WTC11 (cell line): ENCODE results near the gene SBNO1. TPM values are rescaled to one million over a fixed set of nuclear protein-coding genes. Genes with fewer than 3 reads are reported as not detected.
A peak's percentile ranks its signal among the peaks of the same experiment; 100 is the strongest.

Experiments
- ATAC-seq: fragments of 200-7000 bp; cut with Tn5 transposase; 2 replicates; pipeline ENCODE4 v1.10.0; 2021; ENCODE audit warnings: mild to moderate bottlenecking, moderate library complexity
- CTCF ChIA-PET: fragments of 300-600 bp; sonication (Branson Sonifier 250); formaldehyde crosslinking; loops from one replicate; lab custom pipeline; 2021; ENCODE audit warnings: antibody characterized with exemption; lab: Charles Lee
- POLR2A ChIA-PET: fragments of 350-600 bp; sonication (Branson Sonifier 250); formaldehyde crosslinking; loops from one replicate; lab custom pipeline; 2021; ENCODE audit warnings: antibody characterized with exemption; lab: Charles Lee
- DNase-seq: peaks from one replicate; pipeline ENCODE4 v3.0.0; 2021; ENCODE audit warnings: low spot score
- H3K27ac Mint-ChIP-seq: 2 replicates; pipeline ENCODE4 v1.8.0; 2021; ENCODE audit warnings: mixed read lengths
- H3K27me3 Mint-ChIP-seq: 2 replicates; pipeline ENCODE4 v1.8.0; 2021; ENCODE audit warnings: low read depth, mild to moderate bottlenecking, moderate library complexity, mixed read lengths
- H3K36me3 Mint-ChIP-seq: 2 replicates; pipeline ENCODE4 v1.8.0; 2021; ENCODE audit warnings: mixed read lengths
- H3K4me1 Mint-ChIP-seq: 2 replicates; pipeline ENCODE4 v1.8.0; 2022; ENCODE audit warnings: mixed read lengths
- H3K4me3 Mint-ChIP-seq: 2 replicates; pipeline ENCODE4 v1.8.0; 2021; ENCODE audit warnings: mild to moderate bottlenecking, moderate library complexity, mixed read lengths
- H3K9me3 Mint-ChIP-seq: 2 replicates; pipeline ENCODE4 v1.8.0; 2021; ENCODE audit warnings: mixed read lengths
- ATF1 ChIP-seq: sonication (generic); formaldehyde crosslinking; IDR thresholded peaks from 2 replicates; pipeline ENCODE4 v1.8.1; 2023; ENCODE audit warnings: mild to moderate bottlenecking, moderate library complexity, missing genetic modification reagents
- CBFB ChIP-seq: sonication (generic); formaldehyde crosslinking; IDR thresholded peaks from 2 replicates; pipeline ENCODE4 v1.8.1; 2022; ENCODE audit warnings: mild to moderate bottlenecking, low read depth, missing genetic modification reagents
- FOXJ3 ChIP-seq: sonication (generic); formaldehyde crosslinking; IDR thresholded peaks from 2 replicates; pipeline ENCODE4 v1.9.0; 2021; ENCODE audit warnings: missing genetic modification reagents, mild to moderate bottlenecking, borderline replicate concordance
- FOXP1 ChIP-seq: sonication (generic); formaldehyde crosslinking; IDR thresholded peaks from 2 replicates; pipeline ENCODE4 v1.8.0; 2022; ENCODE audit warnings: missing genetic modification reagents, mild to moderate bottlenecking, moderate library complexity, borderline replicate concordance
- JAZF1 ChIP-seq: fragments of 250-450 bp; sonication (Bioruptor Pico); IDR thresholded peaks from 2 replicates; pipeline ENCODE4 v1.9.0; 2021; ENCODE audit warnings: moderate library complexity, mild to moderate bottlenecking, inconsistent platforms
- MXD4 ChIP-seq: fragments of 250-450 bp; sonication (Bioruptor Pico); IDR thresholded peaks from 2 replicates; pipeline ENCODE4 v1.8.0; 2021; ENCODE audit warnings: mild to moderate bottlenecking, moderate library complexity, borderline replicate concordance
- MYBL2 ChIP-seq: sonication (generic); formaldehyde crosslinking; IDR thresholded peaks from 2 replicates; pipeline ENCODE4 v1.8.1; 2023; ENCODE audit warnings: mild to moderate bottlenecking, moderate library complexity, missing genetic modification reagents
- NFE2L1 ChIP-seq: sonication (generic); formaldehyde crosslinking; IDR thresholded peaks from 2 replicates; pipeline ENCODE4 v1.8.1; 2023; ENCODE audit warnings: missing genetic modification reagents
- NFYB ChIP-seq: sonication (generic); formaldehyde crosslinking; conservative IDR thresholded peaks from 2 replicates; pipeline ENCODE4 v1.8.0; 2022; ENCODE audit warnings: low read depth, missing genetic modification reagents
- NR2C2 ChIP-seq: sonication (generic); formaldehyde crosslinking; IDR thresholded peaks from 2 replicates; pipeline ENCODE4 v1.8.0; 2022; ENCODE audit warnings: mild to moderate bottlenecking, missing genetic modification reagents
- RELA ChIP-seq: sonication (generic); formaldehyde crosslinking; IDR thresholded peaks from 2 replicates; pipeline ENCODE4 v1.8.1; 2022; ENCODE audit warnings: missing genetic modification reagents, mild to moderate bottlenecking, borderline replicate concordance
- RORB ChIP-seq: fragments of 250-450 bp; sonication (Bioruptor Pico); IDR thresholded peaks from 2 replicates; pipeline ENCODE4 v1.9.0; 2021; ENCODE audit warnings: mild to moderate bottlenecking
- SMAD3 ChIP-seq: sonication (generic); formaldehyde crosslinking; IDR thresholded peaks from 2 replicates; pipeline ENCODE4 v1.8.0; 2022; ENCODE audit warnings: missing genetic modification reagents, mild to moderate bottlenecking, borderline replicate concordance
- SOX15 ChIP-seq: fragments of 250-450 bp; sonication (Bioruptor Pico); IDR thresholded peaks from 2 replicates; pipeline ENCODE4 v1.9.0; 2021; ENCODE audit warnings: mild to moderate bottlenecking
- TEAD4 ChIP-seq: sonication (generic); formaldehyde crosslinking; IDR thresholded peaks from 2 replicates; pipeline ENCODE4 v1.8.0; 2022; ENCODE audit warnings: mild to moderate bottlenecking, missing genetic modification reagents
- ZNF232 ChIP-seq: sonication (generic); formaldehyde crosslinking; IDR thresholded peaks from 2 replicates; pipeline ENCODE4 v1.8.0; 2022; ENCODE audit warnings: mild to moderate bottlenecking, missing genetic modification reagents
- total RNA-seq: library from RNA; stranded (reverse); gene quantifications from 3 replicates; pipeline ENCODE4 v1.2.3, GENCODE V29; 2021
- TF ChIP-seq, protein P1 (sequence below): fragments of 200-600 bp; IDR thresholded peaks from 2 replicates; pipeline ENCODE4 v1.8.0; 2022; ENCODE audit warnings: antibody characterized with exemption
- TF ChIP-seq, protein P2 (sequence below): sonication (generic); formaldehyde crosslinking; IDR thresholded peaks from 2 replicates; pipeline ENCODE4 v1.8.1; 2023; ENCODE audit warnings: mild to moderate bottlenecking, missing genetic modification reagents, moderate library complexity
- TF ChIP-seq, protein P3 (sequence below): fragments of 250-450 bp; sonication (Bioruptor Pico); IDR thresholded peaks from 2 replicates; pipeline ENCODE4 v1.9.0; 2021; ENCODE audit warnings: mild to moderate bottlenecking
- TF ChIP-seq, protein P4 (sequence below): sonication (generic); formaldehyde crosslinking; IDR thresholded peaks from 2 replicates; pipeline ENCODE4 v1.8.0; 2023; ENCODE audit warnings: missing genetic modification reagents, mild to moderate bottlenecking, borderline replicate concordance
- TF ChIP-seq, protein P5 (sequence below): sonication (generic); formaldehyde crosslinking; IDR thresholded peaks from 2 replicates; pipeline ENCODE4 v1.8.0; 2022; ENCODE audit warnings: mild to moderate bottlenecking, missing genetic modification reagents
- TF ChIP-seq, protein P6 (sequence below): sonication (generic); formaldehyde crosslinking; IDR thresholded peaks from 2 replicates; pipeline ENCODE4 v1.8.1; 2023; ENCODE audit warnings: mild to moderate bottlenecking, missing genetic modification reagents, borderline replicate concordance

The SBNO1 gene
- total RNA-seq, 1 experiment from 2014 or later, result 52.2 TPM

DNA sequence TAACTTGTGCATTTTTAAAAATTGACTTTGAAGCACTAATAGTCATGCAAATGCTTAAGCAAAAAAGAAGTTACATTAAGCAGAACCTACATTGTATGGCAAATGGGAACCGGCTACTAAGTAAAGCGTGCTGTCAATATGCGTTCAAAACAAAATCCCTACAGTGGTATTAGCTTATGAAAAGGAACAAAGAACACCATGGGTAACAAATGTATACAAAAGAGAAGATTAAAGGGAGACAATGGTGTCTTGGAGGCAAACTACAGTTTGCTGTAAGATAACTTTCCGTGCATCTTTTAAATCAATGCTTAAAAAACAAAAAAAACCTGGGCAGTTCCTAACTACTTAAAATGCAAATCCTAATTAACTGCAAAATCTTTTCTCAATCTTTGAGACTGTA, 103.5 kb downstream of the SBNO1 start:
- no peak for DNase-seq
- POLR2A ChIA-PET, result no interaction called here
- no peak for TF ChIP-seq NFE2L1 (CRISPR knock-in tag)
- no peak for TF ChIP-seq SOX15 (CRISPR knock-in tag)
- no peak for TF ChIP-seq NR2C2 (CRISPR knock-in tag)
- TF ChIP-seq ATF1 (CRISPR knock-in tag), result no peak
- TF ChIP-seq RELA (CRISPR knock-in tag), result no peak
- no peak for TF ChIP-seq CBFB
- TF ChIP-seq JAZF1 (CRISPR knock-in tag), result no peak
- TF ChIP-seq, all 79 proteins: peak for 0
- no peak for ATAC-seq
- Mint-ChIP-seq H3K27me3 (no peaks in the 10 kb centered on the region), H3K4me1 (peaks cover 16% of the 10 kb centered on the region), H3K9me3 (no peaks in the 10 kb centered on the region), H3K36me3 (peaks cover 64% of the 10 kb centered on the region), H3K27ac (0 out of 2 replicates have a peak overlapping the region, but pooled peaks have one; percentile 20), H3K4me3 (no peak overlapping the region)
- CTCF ChIA-PET, result interaction anchor here (1.0 to 1.3 kb wide), 2 partner anchors 9 kb away, joined by 3 read pairs; no protein-coding TSS in a partner anchor

DNA sequence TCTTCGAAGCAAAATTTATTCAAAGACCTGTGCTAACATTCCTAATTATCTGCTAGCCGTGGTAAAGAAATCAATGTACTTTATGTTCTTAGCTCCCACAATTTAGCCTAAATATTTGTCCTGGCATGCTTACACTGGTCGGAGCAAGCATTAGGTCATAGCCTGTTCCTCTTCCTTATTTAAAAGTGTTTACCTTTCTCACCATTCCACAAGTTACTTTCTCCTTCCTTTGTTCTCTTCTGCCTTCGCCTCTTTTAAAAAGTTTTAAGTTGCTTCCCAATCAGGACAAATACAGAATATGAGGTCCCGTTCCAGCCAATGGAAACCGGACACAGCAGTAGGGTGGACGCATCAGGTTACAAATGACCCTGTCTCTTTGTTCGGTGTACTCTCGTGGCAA, 104.6 kb downstream of the SBNO1 start:
- H3K9me3 Mint-ChIP-seq, result no peaks in the 10 kb centered on the region
- H3K4me3 Mint-ChIP-seq, result no peak overlapping the region
- POLR2A ChIA-PET, result no interaction called here
- CTCF ChIA-PET, result no interaction called here
- H3K4me1 Mint-ChIP-seq, result peaks cover 16% of the 10 kb centered on the region
- ATAC-seq (no peak), DNase-seq (no peak)
- no peaks in the 10 kb centered on the region for H3K27me3 Mint-ChIP-seq
- peak overlapping the region; percentile 65; the same call in 1 of the 2 replicates for H3K27ac Mint-ChIP-seq
- H3K36me3 Mint-ChIP-seq, result peaks cover 69% of the 10 kb centered on the region
- TF ChIP-seq, protein P1, sequence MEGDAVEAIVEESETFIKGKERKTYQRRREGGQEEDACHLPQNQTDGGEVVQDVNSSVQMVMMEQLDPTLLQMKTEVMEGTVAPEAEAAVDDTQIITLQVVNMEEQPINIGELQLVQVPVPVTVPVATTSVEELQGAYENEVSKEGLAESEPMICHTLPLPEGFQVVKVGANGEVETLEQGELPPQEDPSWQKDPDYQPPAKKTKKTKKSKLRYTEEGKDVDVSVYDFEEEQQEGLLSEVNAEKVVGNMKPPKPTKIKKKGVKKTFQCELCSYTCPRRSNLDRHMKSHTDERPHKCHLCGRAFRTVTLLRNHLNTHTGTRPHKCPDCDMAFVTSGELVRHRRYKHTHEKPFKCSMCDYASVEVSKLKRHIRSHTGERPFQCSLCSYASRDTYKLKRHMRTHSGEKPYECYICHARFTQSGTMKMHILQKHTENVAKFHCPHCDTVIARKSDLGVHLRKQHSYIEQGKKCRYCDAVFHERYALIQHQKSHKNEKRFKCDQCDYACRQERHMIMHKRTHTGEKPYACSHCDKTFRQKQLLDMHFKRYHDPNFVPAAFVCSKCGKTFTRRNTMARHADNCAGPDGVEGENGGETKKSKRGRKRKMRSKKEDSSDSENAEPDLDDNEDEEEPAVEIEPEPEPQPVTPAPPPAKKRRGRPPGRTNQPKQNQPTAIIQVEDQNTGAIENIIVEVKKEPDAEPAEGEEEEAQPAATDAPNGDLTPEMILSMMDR, result no peak
- TF ChIP-seq NR2C2 (CRISPR knock-in tag), result no peak
- TF ChIP-seq, protein P2, sequence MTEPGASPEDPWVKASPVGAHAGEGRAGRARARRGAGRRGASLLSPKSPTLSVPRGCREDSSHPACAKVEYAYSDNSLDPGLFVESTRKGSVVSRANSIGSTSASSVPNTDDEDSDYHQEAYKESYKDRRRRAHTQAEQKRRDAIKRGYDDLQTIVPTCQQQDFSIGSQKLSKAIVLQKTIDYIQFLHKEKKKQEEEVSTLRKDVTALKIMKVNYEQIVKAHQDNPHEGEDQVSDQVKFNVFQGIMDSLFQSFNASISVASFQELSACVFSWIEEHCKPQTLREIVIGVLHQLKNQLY (CRISPR knock-in tag), result no peak
- TF ChIP-seq, protein P3, sequence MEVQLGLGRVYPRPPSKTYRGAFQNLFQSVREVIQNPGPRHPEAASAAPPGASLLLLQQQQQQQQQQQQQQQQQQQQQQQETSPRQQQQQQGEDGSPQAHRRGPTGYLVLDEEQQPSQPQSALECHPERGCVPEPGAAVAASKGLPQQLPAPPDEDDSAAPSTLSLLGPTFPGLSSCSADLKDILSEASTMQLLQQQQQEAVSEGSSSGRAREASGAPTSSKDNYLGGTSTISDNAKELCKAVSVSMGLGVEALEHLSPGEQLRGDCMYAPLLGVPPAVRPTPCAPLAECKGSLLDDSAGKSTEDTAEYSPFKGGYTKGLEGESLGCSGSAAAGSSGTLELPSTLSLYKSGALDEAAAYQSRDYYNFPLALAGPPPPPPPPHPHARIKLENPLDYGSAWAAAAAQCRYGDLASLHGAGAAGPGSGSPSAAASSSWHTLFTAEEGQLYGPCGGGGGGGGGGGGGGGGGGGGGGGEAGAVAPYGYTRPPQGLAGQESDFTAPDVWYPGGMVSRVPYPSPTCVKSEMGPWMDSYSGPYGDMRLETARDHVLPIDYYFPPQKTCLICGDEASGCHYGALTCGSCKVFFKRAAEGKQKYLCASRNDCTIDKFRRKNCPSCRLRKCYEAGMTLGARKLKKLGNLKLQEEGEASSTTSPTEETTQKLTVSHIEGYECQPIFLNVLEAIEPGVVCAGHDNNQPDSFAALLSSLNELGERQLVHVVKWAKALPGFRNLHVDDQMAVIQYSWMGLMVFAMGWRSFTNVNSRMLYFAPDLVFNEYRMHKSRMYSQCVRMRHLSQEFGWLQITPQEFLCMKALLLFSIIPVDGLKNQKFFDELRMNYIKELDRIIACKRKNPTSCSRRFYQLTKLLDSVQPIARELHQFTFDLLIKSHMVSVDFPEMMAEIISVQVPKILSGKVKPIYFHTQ (CRISPR knock-in tag), result no peak
- no peak for TF ChIP-seq FOXP1 (CRISPR knock-in tag)
- TF ChIP-seq NFYB (CRISPR knock-in tag), result no peak
- TF ChIP-seq TEAD4 (CRISPR knock-in tag), result no peak
- no peak for TF ChIP-seq MYBL2
- TF ChIP-seq FOXJ3 (CRISPR knock-in tag), result no peak
- no peak for TF ChIP-seq MXD4 (CRISPR knock-in tag)
- no peak for TF ChIP-seq SMAD3 (CRISPR knock-in tag)
- no peak for TF ChIP-seq RORB (CRISPR knock-in tag)
- TF ChIP-seq, protein P4, sequence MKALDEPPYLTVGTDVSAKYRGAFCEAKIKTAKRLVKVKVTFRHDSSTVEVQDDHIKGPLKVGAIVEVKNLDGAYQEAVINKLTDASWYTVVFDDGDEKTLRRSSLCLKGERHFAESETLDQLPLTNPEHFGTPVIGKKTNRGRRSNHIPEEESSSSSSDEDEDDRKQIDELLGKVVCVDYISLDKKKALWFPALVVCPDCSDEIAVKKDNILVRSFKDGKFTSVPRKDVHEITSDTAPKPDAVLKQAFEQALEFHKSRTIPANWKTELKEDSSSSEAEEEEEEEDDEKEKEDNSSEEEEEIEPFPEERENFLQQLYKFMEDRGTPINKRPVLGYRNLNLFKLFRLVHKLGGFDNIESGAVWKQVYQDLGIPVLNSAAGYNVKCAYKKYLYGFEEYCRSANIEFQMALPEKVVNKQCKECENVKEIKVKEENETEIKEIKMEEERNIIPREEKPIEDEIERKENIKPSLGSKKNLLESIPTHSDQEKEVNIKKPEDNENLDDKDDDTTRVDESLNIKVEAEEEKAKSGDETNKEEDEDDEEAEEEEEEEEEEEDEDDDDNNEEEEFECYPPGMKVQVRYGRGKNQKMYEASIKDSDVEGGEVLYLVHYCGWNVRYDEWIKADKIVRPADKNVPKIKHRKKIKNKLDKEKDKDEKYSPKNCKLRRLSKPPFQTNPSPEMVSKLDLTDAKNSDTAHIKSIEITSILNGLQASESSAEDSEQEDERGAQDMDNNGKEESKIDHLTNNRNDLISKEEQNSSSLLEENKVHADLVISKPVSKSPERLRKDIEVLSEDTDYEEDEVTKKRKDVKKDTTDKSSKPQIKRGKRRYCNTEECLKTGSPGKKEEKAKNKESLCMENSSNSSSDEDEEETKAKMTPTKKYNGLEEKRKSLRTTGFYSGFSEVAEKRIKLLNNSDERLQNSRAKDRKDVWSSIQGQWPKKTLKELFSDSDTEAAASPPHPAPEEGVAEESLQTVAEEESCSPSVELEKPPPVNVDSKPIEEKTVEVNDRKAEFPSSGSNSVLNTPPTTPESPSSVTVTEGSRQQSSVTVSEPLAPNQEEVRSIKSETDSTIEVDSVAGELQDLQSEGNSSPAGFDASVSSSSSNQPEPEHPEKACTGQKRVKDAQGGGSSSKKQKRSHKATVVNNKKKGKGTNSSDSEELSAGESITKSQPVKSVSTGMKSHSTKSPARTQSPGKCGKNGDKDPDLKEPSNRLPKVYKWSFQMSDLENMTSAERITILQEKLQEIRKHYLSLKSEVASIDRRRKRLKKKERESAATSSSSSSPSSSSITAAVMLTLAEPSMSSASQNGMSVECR (CRISPR knock-in tag), result no peak
- TF ChIP-seq, protein P5, sequence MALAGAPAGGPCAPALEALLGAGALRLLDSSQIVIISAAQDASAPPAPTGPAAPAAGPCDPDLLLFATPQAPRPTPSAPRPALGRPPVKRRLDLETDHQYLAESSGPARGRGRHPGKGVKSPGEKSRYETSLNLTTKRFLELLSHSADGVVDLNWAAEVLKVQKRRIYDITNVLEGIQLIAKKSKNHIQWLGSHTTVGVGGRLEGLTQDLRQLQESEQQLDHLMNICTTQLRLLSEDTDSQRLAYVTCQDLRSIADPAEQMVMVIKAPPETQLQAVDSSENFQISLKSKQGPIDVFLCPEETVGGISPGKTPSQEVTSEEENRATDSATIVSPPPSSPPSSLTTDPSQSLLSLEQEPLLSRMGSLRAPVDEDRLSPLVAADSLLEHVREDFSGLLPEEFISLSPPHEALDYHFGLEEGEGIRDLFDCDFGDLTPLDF (CRISPR knock-in tag), result no peak
- TF ChIP-seq ZNF232 (CRISPR knock-in tag), result no peak
- TF ChIP-seq, protein P6, sequence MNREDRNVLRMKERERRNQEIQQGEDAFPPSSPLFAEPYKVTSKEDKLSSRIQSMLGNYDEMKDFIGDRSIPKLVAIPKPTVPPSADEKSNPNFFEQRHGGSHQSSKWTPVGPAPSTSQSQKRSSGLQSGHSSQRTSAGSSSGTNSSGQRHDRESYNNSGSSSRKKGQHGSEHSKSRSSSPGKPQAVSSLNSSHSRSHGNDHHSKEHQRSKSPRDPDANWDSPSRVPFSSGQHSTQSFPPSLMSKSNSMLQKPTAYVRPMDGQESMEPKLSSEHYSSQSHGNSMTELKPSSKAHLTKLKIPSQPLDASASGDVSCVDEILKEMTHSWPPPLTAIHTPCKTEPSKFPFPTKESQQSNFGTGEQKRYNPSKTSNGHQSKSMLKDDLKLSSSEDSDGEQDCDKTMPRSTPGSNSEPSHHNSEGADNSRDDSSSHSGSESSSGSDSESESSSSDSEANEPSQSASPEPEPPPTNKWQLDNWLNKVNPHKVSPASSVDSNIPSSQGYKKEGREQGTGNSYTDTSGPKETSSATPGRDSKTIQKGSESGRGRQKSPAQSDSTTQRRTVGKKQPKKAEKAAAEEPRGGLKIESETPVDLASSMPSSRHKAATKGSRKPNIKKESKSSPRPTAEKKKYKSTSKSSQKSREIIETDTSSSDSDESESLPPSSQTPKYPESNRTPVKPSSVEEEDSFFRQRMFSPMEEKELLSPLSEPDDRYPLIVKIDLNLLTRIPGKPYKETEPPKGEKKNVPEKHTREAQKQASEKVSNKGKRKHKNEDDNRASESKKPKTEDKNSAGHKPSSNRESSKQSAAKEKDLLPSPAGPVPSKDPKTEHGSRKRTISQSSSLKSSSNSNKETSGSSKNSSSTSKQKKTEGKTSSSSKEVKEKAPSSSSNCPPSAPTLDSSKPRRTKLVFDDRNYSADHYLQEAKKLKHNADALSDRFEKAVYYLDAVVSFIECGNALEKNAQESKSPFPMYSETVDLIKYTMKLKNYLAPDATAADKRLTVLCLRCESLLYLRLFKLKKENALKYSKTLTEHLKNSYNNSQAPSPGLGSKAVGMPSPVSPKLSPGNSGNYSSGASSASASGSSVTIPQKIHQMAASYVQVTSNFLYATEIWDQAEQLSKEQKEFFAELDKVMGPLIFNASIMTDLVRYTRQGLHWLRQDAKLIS (CRISPR knock-in tag), result no peak
